ACHN (cell line): ENCODE measurements around the gene PCSK5.
"Not testable (repeated sequence)": the region's sequence is repeated elsewhere in the genome, so short reads cannot be mapped to it uniquely, and the experiment has no call there.

ENCODE experiments used
- DNase-seq: peaks from one replicate; pipeline ENCODE4 v3.0.0-alpha.2; 2015
- in situ Hi-C: cut with HindIII; loops from 2 replicates; pipeline ENCODE4 v1.10.0; 2017; ENCODE audit warnings: low sequenced_read_pairs, low pct_ligation_motif_present, low pct_unique_long_range_greater_than_20kb

The PCSK5 gene

DNA sequence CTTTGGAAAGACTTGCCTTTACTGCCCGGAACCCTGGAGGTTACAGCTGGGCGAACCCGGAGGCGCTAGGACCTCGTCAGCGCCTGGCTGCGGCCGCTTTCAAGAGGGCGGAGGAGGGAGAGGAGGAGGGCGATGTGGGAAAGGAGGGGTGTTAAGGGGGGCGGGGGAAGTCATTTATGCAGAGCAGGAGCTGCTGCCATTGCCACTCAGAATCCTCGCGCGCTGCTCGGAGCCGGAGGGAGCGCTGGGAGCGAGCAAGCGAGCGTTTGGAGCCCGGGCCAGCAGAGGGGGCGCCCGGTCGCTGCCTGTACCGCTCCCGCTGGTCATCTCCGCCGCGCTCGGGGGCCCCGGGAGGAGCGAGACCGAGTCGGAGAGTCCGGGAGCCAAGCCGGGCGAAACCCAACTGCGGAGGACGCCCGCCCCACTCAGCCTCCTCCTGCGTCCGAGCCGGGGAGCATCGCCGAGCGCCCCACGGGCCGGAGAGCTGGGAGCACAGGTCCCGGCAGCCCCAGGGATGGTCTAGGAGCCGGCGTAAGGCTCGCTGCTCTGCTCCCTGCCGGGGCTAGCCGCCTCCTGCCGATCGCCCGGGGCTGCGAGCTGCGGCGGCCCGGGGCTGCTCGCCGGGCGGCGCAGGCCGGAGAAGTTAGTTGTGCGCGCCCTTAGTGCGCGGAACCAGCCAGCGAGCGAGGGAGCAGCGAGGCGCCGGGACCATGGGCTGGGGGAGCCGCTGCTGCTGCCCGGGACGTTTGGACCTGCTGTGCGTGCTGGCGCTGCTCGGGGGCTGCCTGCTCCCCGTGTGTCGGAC, at the start of gene PCSK5:
Gene PCSK5 (plus strand): TSS at position 202 of the 805 bp plus-strand sequence. CDS start 509 bp downstream, at position 711.
- in situ Hi-C loops, result no loop called here
- DNase-seq, result peak; percentile 82

DNA sequence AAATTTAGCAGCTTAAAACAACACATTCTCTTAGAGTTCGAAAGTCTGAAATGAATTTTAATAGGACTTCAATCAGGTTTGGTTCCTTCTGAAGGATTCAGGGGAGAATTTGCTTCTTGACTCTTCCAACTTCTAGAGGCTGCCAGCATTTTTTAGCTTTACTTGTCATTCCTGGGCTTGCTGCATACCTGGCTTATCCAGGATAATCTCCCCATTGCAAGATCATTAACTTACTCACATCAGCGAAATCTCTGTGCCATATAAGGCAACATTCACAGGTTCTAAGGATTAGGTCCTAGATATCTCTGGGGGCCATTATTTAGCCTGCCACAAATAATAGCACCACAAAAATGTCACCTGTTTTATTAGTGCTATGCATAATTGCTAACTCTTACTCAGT, 46.2 kb upstream of the PCSK5 start:
- DNase-seq, result no peak
- in situ Hi-C loops, result no loop called here

DNA sequence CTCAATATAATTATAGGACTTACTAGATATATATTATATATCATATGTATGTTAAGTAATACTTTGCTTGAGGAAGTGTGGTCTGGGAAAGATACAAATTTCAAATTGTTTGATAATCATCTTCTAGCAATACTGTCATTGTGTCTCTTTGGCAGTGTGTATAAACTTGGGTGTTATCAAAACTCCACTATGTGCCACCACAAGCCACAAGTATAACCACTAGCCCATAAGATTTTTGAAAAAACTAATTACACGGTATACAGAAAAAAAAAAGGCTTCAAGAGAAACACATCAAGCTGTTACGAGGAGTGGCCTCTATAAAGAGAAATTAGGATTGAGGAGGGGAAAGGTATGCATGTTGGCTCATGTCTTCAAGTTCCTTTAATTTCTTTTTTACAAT, 44.7 kb upstream of the PCSK5 start:
- in situ Hi-C loops, result no loop called here
- no peak for DNase-seq

DNA sequence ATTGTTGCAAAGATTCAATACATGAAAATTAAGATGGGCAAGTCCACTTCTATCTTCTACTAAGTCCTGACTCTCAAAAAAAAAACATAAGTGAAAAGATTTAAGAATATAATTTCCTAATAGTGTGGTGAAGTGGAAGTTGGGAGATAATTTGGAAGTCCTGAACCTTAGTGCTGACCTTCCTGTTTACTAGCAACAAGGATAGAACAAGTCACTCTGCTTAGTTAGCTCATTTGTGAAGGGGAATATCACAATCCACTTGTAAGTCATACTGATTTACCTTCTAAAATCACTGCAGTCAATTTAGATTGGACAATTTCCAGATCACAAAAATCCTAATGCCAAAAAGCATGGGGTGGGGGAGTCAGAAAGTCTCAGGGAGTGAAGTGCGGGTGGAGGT, 43.4 kb upstream of the PCSK5 start:
- in situ Hi-C loops, result no loop called here
- DNase-seq, result no peak

DNA sequence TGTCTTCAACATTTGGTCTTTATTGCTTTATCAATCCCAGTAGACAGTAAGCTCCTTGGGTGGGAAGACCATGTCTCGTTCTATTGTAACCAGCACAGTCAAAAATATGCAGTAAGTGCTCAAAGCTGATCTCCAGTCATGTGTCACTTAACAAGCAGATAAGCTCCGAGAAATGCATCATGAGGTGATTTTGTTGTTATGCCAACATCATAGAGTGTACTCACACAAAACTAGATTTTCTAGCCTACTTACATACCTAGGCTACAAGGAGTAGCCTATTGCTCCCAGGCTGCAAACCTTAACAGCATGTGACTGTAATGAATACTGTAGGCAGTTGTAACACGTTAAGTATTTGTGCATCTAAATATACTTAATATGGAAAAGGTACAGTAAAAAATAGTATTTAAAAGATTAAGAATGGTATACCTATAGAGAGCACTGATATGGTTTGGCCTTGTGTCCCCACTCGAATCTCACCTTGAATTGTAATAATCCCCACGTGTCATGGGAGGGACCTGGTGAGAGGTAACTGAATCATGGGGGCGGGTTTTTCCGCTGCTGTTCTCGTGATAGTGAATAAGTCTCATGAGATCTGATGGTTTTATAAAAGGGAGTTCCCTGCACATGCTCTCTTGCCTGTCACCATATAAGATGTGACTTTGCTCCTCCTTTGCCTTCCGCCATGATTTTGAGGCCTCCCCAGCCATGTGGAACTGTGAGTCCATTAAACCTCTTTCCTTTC, 39.8 kb upstream of the PCSK5 start:
- in situ Hi-C loops, result no loop called here
- no peak for DNase-seq

DNA sequence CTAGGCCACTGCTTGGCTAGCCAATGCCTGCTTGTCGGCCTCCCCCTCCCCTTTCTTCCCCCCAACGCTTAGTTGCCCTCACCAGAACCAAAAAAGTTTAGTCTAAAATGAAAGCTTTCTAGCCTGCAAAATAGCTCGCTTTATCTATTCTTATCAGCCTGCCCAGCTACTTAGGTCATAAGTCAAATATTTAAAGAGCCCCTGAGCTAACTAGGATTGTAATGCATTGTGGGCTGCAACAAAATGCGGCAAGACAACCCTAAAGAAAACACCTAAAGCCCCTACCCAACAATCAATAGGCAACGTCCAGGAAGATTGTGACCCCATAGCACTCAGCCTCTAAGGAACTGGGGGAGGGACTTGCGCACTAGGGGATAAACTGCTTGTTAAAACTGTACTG, 38.6 kb upstream of the PCSK5 start:
- no peak for DNase-seq
- in situ Hi-C loops, result no loop called here

DNA sequence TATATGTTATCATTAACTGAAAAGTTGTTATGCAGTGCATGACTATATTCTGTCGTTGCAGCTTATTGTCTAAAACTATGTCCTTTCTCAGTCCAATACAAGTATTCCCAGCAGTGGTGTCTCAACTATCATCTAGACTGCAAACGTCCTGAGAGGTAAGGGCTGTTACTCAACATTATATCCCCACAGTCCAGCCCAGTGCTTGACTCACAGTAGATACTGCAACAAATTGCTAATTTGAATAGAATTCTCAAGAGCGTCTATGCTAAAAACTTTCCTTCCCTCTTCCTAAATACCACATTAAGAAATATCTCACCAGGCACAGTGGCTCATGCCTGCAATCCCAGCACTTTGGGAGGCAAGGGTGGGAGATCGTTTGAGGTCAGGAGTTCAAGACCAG, 37.7 kb upstream of the PCSK5 start:
- in situ Hi-C loops, result no loop called here
- no peak for DNase-seq

DNA sequence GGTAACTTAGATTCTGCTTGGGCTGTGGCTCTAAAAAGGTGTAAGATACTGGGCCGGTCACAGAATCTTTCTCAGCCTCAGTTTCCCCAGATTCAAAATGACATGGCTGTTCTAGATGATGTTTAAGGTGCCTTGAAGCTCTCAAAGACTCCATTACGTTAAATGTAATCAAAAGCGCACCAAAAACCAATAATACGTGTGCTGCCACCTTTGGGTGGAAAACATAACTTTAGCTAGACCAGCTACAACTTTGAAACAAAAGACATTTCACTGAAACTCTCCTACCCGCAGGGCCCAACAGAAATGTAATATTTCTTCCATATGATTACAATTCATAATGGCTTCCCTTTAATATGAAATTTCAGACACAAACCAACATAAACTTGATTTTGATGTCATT, 35.0 kb upstream of the PCSK5 start:
- in situ Hi-C loops, result no loop called here
- peak; percentile 5 for DNase-seq

DNA sequence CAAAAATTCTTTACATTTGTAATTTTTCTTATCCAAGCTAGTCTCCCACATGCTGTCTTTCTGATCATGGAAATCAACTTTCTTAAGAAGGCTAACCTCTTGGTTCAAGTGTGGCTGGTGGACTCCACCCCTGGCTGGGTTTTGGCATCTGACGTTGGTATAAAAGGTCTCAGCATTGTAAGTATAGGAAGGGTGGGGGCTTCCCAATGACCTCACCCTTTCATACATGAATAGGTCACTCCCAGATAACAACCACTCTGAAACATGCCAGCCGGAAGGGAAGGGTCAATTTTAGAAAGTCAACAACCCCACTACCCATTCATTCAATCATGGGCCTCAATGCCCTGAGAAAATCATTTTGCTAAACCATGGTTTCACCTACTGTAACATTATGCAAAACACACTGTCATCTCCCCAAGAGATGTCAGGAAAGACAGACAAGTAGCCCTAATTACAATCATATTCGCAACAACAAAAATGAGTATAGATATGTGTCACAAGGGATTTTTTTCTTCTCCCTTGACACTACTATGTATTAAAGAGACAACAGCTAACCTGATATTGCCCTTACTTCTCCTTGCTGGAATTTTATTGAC, 31.9 kb upstream of the PCSK5 start:
- no peak for DNase-seq
- in situ Hi-C loops, result no loop called here

DNA sequence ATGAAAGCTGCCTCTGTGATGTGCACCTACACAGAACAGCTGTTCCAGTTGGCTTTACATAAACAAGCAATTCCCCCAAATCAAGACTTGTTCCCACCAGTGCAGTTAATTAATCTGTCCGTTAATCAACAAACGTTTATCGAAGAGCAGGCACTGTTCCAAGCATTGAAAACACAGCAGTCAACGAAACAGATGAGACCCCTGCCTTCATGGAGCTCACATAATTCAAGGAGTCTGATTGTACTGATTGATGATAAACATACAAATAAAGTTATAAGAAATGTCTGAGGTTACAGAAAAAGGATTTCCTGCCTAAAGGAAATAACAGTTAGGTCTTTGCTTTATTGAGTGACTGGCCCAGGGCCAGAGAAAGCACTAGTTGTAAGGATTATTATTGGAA, 26.2 kb upstream of the PCSK5 start:
- DNase-seq, result no peak
- in situ Hi-C loops, result no loop called here

DNA sequence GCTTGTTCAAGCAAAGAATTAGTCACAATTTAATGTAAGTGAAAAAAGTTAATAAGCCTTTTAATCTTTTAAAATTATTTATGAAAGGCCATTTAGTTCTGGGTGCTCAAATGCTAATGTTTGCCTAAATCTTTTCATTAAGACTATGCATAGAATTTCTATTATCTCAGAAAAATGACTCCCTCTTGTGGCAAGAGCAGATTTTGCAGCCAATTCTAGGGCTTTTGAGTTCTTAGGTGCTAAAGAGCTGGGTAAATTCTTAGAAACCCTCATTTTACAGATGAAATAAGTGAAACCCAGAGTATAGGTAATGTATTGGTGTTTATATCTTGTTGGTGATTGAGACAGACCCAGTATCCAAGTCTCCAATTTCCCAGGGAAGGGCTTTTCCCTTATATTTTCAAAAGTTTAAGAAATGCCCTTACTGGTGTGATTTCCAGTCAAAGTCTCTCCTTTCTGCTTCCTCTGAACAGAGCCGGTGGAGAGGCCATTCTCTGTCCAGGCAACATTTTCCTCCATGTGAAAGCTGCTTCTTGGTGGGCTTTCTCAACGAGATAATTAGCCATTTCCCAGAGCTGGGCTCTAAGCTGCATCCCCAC, 24.1 kb upstream of the PCSK5 start:
- peak; percentile 50 for DNase-seq
- in situ Hi-C loops, result no loop called here

DNA sequence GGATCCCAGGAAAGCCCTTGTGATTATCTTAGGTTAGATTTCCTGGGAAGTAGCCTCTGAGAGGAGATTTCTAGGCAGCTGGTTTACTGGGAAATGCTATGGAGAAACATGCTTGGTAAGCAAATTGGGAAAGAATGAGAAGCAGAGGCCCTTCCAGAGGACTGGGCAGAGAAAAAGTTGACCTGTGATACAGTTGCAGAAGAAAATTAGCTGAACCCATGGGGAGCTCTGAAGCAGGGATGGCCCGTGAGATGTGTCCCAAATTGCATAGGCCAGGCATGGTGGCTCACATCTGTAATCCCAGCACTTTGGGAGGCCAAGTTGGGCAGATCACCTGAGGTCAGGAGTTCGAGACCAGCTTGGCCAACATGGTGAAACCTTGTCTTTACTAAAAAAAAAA, 21.9 kb upstream of the PCSK5 start:
- DNase-seq, in situ Hi-C loops: not testable (repeated sequence)

DNA sequence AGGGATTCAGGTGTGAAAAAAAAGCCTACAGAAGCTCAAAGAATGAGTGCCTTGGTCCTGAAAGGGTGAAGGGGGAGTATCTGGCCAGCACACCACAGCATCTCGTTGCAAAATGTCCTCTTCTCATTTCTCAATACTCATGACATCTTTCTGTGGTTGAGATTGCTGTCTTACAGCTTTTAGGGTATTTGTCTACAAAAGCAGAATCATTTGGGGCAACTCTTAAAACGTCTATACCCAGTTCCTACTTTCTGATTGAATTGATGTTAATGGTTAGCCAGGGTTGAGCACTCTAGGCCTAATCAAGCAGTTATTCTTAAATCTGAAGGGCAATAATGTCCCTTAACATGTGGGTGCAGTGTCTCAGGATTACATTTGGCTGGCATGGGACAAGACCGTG, 21.2 kb upstream of the PCSK5 start:
- in situ Hi-C loops, result no loop called here
- DNase-seq, result no peak

DNA sequence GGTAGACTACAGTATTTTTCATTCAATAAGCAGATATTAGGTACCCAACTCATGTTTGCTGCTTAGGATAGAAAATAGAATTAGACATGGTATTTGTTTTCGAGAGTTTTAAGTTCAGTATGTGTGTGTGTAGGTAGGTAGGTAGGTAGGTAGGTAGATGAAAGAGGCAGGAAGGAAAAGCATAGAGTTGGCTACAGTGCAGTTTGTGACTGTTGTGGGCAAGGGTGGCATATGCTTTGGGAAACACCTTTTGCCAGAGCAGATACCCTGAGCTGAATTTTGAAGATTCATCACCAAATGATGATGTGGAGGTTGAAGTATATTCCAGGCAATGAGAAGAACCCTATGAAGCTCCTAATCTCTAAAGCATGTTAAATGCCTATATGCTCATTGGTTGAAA, 20.0 kb upstream of the PCSK5 start:
- DNase-seq, result no peak
- in situ Hi-C loops, result no loop called here

DNA sequence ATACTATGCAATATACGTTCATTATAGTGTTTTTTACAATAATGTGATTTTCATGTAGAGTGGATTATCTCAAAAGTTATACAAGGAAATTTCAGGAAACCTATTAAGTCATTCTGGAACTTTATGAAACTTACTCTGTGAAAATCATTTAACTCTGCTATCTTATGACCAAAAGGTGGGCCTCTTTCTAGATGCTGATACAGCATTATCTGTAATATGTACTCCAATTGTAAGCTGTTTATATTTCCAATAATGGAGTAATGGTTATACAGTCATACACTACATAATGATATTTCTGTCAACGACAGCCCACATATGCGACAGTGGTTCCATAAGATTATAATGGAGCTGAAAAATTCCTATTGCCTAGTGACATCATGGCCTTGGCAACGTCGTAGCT, 18.8 kb upstream of the PCSK5 start:
- no peak for DNase-seq
- in situ Hi-C loops, result no loop called here

DNA sequence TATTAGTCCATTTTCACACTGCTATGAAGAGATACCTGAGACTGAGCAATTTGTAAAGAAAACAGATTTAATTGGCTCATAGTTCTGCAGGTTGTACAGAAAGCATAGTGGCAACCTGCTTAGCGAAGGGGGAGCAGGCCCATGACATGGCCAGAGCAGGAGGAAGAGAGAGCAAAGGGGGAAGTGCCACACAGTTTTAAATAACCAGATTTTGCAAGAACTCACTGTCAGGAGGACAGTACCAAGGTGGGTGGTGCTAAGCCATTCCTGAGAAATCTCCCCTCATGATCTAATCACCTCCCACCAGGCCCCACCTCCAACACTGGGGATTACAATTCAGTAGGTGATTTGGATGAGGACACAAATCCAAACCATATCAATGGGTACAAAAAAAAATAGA, 16.8 kb upstream of the PCSK5 start:
- DNase-seq, result no peak
- in situ Hi-C loops, result no loop called here

DNA sequence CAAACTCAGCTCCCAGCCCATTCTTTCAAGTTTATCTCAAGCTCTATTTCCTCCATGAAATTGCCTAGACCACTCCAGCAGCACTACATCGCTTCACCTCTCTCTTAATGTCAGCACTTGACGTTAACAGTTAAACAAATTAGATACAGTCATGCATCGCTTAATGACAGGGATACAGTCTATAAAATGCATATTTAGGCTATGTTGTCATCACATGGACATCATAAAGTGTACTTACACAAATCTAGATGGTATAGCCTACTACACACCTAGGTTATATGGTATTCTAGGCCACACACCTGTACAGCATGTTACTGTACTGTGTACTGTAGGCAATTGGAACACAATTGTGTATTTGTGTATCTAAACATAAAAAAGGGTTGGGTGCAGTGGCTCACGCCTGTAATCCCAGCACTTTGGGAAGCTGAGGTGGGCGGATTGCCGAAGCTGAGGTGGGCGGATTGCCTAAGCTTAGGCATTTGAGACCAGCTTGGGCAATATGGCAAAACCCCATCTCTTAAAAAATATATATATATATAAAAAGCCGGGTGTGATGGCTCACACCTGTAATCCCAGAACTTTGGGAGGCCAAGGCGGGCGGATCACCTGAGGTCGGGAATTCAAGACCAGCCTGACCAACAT, 13.4 kb upstream of the PCSK5 start:
- DNase-seq, result no peak
- in situ Hi-C loops, result no loop called here

DNA sequence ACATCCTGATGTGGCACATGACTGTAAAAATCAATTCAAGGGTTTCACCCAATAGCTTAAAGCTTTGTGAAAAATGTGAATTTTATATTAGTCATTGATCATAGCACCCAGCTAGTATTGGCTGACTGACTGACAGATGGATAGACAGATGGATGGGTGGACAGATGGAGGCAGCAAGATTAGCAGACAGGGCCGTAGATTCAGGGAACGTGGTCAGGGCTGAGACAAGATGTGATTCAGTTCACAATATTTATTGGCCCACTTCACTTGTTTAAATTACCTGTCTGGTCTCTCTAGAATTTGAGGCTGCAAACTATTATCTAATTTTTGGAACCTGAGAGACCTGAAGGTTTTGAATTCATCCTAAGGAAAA, 12.0 kb upstream of the PCSK5 start:
- no peak for DNase-seq
- in situ Hi-C loops, result no loop called here

DNA sequence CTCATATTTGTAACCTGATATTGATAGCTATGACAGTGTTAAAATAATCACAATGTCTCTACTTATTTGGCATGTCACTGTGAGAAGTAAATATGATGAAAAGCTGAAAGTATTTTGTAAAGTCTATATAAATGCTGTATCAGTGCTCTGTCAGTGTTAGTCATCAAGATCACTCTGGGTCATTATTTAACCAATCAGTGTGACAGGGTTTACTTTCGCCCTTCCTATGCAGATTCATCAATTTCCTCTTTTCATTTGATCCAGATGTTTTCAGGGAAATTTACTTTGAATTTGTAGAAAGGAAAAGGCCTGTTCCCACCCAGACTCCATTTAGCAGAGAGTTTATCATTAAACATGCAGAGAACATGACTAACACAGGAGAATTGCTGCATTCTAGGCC, 9.9 kb upstream of the PCSK5 start:
- in situ Hi-C loops, result no loop called here
- no peak for DNase-seq
